ENCODE data around the gene CXCL14.

The CXCL14 gene

DNA sequence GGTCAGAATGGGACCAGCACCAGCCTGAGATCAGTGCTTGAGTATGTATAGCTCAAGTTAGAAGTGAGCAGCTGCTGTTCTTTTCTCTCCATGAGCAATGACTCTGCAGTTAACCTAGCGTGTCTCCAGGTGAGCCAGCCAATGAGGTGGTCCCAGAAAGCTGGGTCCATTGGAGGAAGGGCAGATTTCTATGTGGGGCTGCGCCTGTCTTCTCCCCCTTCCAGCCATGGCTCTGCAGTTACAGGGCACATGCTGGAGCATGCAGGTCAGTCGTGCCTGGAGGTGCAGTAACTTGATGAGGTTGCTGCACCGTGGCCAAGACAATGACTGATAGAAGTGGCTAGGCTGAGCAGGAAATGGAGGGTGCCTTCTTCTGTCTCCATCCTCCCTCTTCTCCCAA is 29.6 kb upstream of the CXCL14 start:
- no peak for DNase-seq (ENCODE audit: extremely low read depth, insufficient read length)
- Histone ChIP-seq H3K36me3 (ENCODE audit: control insufficient read depth, insufficient read depth, low read length) (no peaks in the 10 kb centered on the region), H3K27me3 (replicated peaks; ENCODE audit: control insufficient read depth, insufficient read depth, low read length) (no peaks in the 10 kb centered on the region; the same call in 1 of the 2 replicates), H3K4me3 (replicated peaks; ENCODE audit: low read depth, low read length) (no peak overlapping the region)
- TF ChIP-seq, protein P1, sequence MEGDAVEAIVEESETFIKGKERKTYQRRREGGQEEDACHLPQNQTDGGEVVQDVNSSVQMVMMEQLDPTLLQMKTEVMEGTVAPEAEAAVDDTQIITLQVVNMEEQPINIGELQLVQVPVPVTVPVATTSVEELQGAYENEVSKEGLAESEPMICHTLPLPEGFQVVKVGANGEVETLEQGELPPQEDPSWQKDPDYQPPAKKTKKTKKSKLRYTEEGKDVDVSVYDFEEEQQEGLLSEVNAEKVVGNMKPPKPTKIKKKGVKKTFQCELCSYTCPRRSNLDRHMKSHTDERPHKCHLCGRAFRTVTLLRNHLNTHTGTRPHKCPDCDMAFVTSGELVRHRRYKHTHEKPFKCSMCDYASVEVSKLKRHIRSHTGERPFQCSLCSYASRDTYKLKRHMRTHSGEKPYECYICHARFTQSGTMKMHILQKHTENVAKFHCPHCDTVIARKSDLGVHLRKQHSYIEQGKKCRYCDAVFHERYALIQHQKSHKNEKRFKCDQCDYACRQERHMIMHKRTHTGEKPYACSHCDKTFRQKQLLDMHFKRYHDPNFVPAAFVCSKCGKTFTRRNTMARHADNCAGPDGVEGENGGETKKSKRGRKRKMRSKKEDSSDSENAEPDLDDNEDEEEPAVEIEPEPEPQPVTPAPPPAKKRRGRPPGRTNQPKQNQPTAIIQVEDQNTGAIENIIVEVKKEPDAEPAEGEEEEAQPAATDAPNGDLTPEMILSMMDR (IDR thresholded peaks at IDR 0.05; ENCODE audit: insufficient read depth, low read length, poor library complexity, severe bottlenecking): no peak

DNA sequence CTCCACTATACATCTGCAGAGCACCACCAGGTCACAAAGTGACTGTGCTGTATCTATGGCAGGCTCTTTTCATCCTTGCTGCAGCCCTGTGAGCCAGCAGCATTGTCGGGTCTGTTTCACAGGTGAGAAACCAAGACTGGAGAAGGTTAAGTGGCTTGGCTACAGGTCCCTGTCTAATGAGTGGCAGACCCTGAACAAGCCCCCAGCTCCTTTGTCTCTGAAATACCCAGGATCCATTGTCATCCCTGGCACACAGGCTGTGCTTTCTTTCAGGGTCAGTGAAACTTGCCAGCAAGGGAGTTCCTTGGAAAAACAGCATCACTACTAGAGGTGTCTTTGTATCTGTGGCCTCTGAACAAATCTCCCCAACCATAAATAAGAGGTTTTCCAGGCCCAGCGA is 27.6 kb upstream of the CXCL14 start:
- Histone ChIP-seq H3K36me3 (ENCODE audit: control insufficient read depth, insufficient read depth, low read length) (no peaks in the 10 kb centered on the region), H3K27me3 (replicated peaks; ENCODE audit: control insufficient read depth, insufficient read depth, low read length) (peaks cover 1% of the 10 kb centered on the region; the same call in 1 of the 2 replicates), H3K4me3 (replicated peaks; ENCODE audit: low read depth, low read length) (no peak overlapping the region)
- no peak for DNase-seq (ENCODE audit: extremely low read depth, insufficient read length)
- TF ChIP-seq, protein P1 (IDR thresholded peaks at IDR 0.05; ENCODE audit: insufficient read depth, low read length, poor library complexity, severe bottlenecking): no peak

DNA sequence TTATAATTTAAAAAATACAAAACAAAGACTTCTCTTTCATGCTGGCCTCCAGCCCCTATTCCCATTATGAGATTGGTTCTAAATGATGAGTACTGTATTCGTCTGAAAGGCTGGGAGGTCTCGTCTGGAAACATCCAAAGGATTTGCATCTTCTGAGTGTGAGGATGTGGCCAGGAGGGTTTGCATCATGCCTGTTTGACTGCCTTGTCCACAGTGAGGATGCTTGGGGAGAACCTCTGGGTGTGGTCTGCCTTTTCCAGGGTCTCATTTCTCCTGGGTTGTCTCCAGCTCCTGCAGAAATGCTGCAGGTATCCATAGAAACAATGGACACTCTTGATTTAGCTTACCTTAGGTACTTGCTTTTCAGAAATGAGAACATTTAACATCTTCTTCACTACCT is 26.4 kb upstream of the CXCL14 start:
- peaks cover 1% of the 10 kb centered on the region; the same call in 1 of the 2 replicates for H3K27me3 ChIP-seq (replicated peaks; ENCODE audit: control insufficient read depth, insufficient read depth, low read length)
- DNase-seq (ENCODE audit: extremely low read depth, insufficient read length): no peak
- H3K4me3 ChIP-seq (replicated peaks; ENCODE audit: low read depth, low read length): no peak overlapping the region
- TF ChIP-seq, protein P1 (IDR thresholded peaks at IDR 0.05; ENCODE audit: insufficient read depth, low read length, poor library complexity, severe bottlenecking): no peak
- no peaks in the 10 kb centered on the region for H3K36me3 ChIP-seq (ENCODE audit: control insufficient read depth, insufficient read depth, low read length)

DNA sequence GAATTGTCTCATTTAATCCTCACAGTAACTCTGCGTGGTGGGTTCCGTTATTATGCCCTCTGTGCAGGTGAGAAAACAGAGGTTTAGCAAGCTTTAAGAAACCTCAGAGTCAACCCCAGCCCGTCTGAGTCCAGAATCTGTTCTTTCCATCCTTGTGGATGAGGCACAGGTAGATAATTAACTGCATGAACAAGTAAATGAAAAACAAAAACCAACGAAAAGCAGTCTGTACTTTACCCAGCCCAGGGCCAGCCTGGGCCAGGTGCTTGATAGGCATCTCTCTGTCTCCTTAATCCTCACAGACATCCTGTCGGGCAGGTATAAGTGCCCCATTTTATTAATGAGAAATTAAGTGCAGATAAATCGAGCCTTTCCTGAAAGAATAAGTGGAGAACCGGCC is 25.3 kb upstream of the CXCL14 start:
- no peaks in the 10 kb centered on the region for H3K36me3 ChIP-seq (ENCODE audit: control insufficient read depth, insufficient read depth, low read length)
- TF ChIP-seq, protein P1 (IDR thresholded peaks at IDR 0.05; ENCODE audit: insufficient read depth, low read length, poor library complexity, severe bottlenecking): no peak
- peaks cover 1% of the 10 kb centered on the region; the same call in 1 of the 2 replicates for H3K27me3 ChIP-seq (replicated peaks; ENCODE audit: control insufficient read depth, insufficient read depth, low read length)
- no peak overlapping the region for H3K4me3 ChIP-seq (replicated peaks; ENCODE audit: low read depth, low read length)
- DNase-seq (ENCODE audit: extremely low read depth, insufficient read length): no peak

DNA sequence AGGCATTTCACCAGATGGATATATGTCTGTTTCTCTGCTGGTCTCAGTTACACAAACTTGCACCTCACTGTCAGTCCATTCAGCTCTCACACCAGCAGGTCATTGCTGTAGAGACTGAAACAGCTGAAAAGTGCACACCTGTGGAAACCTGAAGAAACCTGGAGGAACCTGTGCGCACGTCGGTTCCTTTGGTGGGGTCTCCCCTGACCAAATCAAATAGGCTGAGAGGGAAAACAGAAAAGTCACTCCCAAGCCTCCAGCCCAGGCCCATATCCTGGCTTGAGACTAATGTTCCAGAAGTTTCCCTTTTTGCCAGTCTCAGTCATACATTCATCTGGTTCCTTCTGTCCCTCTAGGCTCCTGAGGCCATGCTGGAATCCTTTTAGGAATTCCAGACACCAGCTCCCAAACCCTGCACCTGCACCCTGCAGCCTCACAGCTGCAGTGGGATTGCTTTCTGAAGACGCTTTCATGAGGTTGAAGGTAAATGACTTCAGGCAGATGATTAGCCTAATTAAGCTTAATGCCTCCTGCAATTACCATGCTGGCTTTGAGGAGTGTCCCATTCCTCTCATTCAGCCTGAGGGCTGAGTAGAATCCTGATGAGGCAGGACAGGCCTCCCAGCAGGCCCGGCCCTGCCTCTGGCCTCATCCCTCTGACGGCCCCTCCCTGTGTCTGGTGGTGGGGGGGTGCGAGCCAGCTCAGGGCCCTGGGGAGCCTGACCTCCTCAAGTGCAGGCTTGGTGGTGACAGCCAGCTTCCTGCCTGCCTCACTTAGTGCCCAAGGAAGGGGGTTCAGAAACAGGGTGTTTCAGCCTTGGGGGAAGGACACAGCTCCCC is 24.3 kb upstream of the CXCL14 start:
- H3K27me3 ChIP-seq (replicated peaks; ENCODE audit: control insufficient read depth, insufficient read depth, low read length): peaks cover 1% of the 10 kb centered on the region; the same call in 1 of the 2 replicates
- no peaks in the 10 kb centered on the region for H3K36me3 ChIP-seq (ENCODE audit: control insufficient read depth, insufficient read depth, low read length)
- H3K4me3 ChIP-seq (replicated peaks; ENCODE audit: low read depth, low read length): no peak overlapping the region
- TF ChIP-seq, protein P1 (IDR thresholded peaks at IDR 0.05; ENCODE audit: insufficient read depth, low read length, poor library complexity, severe bottlenecking): no peak
- DNase-seq (ENCODE audit: extremely low read depth, insufficient read length): no peak
